ENCODE results near the gene FAM181A. TPM values are rescaled to one million over a fixed set of nuclear protein-coding genes. Genes with fewer than 3 reads are reported as not detected.

The FAM181A gene
- total RNA-seq, 3 donors from 2014 or later = not detected

DNA sequence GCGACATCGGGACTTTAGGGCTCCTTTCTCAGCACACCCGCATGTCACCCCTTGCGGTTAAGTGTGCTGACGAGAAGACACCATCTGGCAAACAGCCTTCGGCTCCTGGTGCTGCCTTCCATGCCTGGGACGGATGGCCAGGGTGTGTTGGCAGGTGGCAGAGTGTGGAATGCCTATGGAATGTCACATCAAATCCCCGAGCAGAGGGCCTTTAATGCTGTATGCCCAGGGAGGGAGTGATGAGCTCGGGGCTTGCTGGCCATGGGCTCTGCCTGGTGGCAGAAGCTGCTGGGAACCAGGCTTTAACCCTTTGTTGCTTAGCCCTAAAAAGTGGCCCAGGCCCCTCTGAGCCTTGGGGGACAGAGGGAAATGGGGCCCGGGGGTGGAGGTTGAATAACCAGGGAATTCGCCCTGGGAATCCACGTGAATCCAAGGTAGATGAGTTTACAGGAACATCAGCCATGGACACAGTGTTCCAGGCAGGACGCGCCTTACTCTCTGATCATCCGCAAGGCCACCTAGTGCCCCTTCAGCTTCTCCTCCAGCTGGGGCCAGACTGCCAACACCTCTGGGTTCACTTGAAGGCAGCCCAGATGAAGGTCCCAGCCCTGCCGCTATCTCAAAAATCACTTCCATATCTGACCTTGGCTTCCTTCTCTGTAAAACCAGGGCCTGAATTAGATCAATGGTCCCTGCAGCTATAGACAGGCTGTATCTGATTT lies 17.4 kb downstream of the FAM181A start:
- ATAC-seq (no peak), DNase-seq (no peak)
- H3K36me3 ChIP-seq (ENCODE audit: low read depth) = no peaks in the 10 kb centered on the region
- no peaks in the 10 kb centered on the region for H3K9me3 ChIP-seq
- no peaks in the 10 kb centered on the region for H3K4me1 ChIP-seq (ENCODE audit: low read depth)
- TF ChIP-seq, protein P1, sequence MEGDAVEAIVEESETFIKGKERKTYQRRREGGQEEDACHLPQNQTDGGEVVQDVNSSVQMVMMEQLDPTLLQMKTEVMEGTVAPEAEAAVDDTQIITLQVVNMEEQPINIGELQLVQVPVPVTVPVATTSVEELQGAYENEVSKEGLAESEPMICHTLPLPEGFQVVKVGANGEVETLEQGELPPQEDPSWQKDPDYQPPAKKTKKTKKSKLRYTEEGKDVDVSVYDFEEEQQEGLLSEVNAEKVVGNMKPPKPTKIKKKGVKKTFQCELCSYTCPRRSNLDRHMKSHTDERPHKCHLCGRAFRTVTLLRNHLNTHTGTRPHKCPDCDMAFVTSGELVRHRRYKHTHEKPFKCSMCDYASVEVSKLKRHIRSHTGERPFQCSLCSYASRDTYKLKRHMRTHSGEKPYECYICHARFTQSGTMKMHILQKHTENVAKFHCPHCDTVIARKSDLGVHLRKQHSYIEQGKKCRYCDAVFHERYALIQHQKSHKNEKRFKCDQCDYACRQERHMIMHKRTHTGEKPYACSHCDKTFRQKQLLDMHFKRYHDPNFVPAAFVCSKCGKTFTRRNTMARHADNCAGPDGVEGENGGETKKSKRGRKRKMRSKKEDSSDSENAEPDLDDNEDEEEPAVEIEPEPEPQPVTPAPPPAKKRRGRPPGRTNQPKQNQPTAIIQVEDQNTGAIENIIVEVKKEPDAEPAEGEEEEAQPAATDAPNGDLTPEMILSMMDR (IDR thresholded peaks at IDR 0.05) = no peak
- H3K4me3 ChIP-seq = no peak overlapping the region
- intact Hi-C loops (cut with DNase I, micrococcal nuclease) = no loop called here

DNA sequence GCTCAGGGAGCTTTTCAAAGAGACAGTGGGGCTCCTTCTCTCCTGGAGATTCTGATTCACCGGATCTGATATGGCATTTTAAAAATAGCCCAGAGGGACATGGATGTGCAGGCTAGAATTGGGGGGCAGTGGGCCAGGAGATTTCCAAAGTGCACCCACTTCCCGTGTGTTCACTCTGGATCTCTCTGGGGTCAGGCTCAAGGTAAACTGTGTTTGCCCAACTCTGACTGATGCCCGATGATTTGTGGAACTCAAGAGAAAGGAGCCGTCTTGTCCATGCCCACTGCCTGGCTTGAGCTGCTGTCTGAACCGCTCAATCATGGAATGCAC lies 17.9 kb downstream of the FAM181A start:
- no peaks in the 10 kb centered on the region for H3K4me1 ChIP-seq (ENCODE audit: low read depth)
- ATAC-seq (no peak), DNase-seq (peak in 1 of 3 donors; percentile 2)
- H3K9me3 ChIP-seq = no peaks in the 10 kb centered on the region
- TF ChIP-seq, protein P1 (IDR thresholded peaks at IDR 0.05) = no peak
- no peak overlapping the region for H3K4me3 ChIP-seq
- intact Hi-C loops (cut with DNase I, micrococcal nuclease) = no loop called here
- H3K36me3 ChIP-seq (ENCODE audit: low read depth) = no peaks in the 10 kb centered on the region

DNA sequence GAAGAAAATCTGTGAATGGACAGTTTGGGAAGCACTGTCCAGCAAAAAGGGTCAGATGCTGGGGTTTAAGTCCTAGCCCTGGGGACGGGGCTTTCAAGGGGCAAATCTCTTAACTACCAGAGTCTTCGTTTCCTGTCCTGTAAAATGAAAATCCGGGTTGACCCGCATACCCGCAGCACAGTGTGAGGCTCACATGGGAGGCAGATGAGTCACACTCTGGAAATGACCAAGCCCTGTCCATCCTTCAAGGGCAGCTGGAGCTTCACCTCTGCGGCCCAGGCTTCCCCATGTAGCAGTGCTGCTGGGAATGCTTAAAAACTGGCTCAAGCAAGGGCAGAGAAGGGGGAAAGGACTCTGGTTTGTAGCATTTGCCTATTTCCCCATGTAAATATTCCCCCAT lies 19.0 kb downstream of the FAM181A start:
- Histone ChIP-seq H3K36me3 (ENCODE audit: low read depth) (no peaks in the 10 kb centered on the region), H3K4me1 (ENCODE audit: low read depth) (no peaks in the 10 kb centered on the region), H3K4me3 (no peak overlapping the region), H3K9me3 (no peaks in the 10 kb centered on the region)
- peak in 1 of 3 donors; percentile 3 for DNase-seq
- TF ChIP-seq, protein P1 (IDR thresholded peaks at IDR 0.05) = no peak
- no peak for ATAC-seq
- intact Hi-C loops (cut with DNase I, micrococcal nuclease) = no loop called here

DNA sequence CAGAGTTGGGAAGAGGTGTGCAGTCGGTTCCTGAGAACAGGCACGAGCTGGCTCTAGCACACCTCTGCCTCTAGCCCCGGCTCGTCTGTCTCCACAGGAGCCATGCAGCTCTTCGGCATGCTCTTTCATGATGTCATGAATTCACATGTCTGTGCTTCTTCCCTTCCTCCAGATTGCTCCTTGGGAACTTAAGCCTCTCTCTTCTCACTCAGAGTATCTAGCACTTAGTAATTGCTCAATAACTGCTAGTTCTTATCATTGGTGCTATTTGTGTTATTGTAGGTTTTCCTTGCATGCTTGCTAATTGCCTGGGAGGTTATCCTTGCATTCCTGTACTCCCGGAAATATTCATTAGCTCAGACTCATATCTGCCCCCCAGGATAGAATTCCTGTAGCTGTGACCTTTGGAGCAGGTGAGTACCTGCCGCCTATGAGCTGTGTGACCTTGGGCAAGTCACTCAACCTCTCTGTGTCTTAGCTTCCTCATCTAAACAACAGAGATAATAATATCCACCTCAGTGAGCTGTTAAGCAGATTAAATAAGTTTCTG lies 19.5 kb downstream of the FAM181A start:
- DNase-seq (peak in 1 of 3 donors; percentile 7), ATAC-seq (no peak)
- TF ChIP-seq, protein P1 (IDR thresholded peaks at IDR 0.05) = no peak
- Histone ChIP-seq H3K4me1 (ENCODE audit: low read depth) (no peaks in the 10 kb centered on the region), H3K9me3 (no peaks in the 10 kb centered on the region), H3K36me3 (ENCODE audit: low read depth) (no peaks in the 10 kb centered on the region), H3K4me3 (no peak overlapping the region)
- intact Hi-C loops (cut with DNase I, micrococcal nuclease) = no loop called here

DNA sequence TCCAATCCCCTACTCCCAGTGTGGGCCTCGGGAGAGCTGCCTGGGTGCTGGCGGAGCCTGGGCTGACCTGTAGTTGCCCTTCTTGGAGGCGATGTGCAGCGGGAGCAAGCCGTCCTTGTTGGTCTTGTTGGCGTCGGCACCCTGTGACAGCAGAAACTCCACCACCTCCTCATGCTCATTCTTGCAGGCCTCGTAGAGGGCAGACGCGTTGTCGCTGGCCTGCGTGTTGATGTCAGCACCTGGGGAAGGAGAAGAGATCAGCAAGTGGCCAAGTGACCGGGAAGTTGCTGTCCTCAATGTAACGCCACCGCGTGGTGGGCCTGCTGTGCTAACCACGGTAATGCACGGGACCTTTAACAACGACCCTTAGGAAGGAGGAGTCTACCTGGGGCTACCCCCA lies 20.1 kb downstream of the FAM181A start:
- intact Hi-C loops (cut with DNase I, micrococcal nuclease) = no loop called here
- TF ChIP-seq, protein P1 (IDR thresholded peaks at IDR 0.05) = no peak
- Histone ChIP-seq H3K36me3 (ENCODE audit: low read depth) (no peaks in the 10 kb centered on the region), H3K9me3 (no peaks in the 10 kb centered on the region), H3K4me1 (ENCODE audit: low read depth) (no peaks in the 10 kb centered on the region), H3K4me3 (no peak overlapping the region)
- DNase-seq (peak in 1 of 3 donors; percentile 47), ATAC-seq (no peak)

Data from mucosa of descending colon (tissue), 3 donors.